ENCODE measurements around the gene MORN5. TPM values are rescaled to one million over a fixed set of nuclear protein-coding genes. Genes with fewer than 3 reads are reported as not detected.

MORN5 gene
- polyA plus RNA-seq, 1 donor from 2014 or later = not detected

- H3K36me3 Mint-ChIP-seq = no peaks in the 10 kb centered on the region
- H3K4me3 Mint-ChIP-seq = peak overlapping the region; percentile 38 to 84 (median 77)
- no peak overlapping the region for H3K27ac Mint-ChIP-seq
- no peaks in the 10 kb centered on the region for H3K9me3 Mint-ChIP-seq
- H3K4me1 Mint-ChIP-seq = no peaks in the 10 kb centered on the region
- peaks cover 38% of the 10 kb centered on the region for H3K27me3 Mint-ChIP-seq
Observed at GRCh38 chr9:122228191-122228567, 68.5 kb downstream of the MORN5 start.

GRCh38 chr9:122228568-122229484 lies 69.1 kb downstream of the MORN5 start, which contains the start of gene LHX6:
LHX6 (minus strand) TSS chr9:122228957; CDS start chr9:122228740, 217 bp downstream.
- Mint-ChIP-seq H3K36me3 (no peaks in the 10 kb centered on the region), H3K27ac (no peak within 1 kb of the TSS), H3K4me3 (peak within 1 kb of the TSS; percentile 38 to 84 (median 77))

GRCh38 chr9:122229485-122229837 lies 69.8 kb downstream of the MORN5 start:
- Mint-ChIP-seq H3K36me3 (no peaks in the 10 kb centered on the region), H3K4me3 (no peak overlapping the region), H3K27ac (no peak overlapping the region), H3K4me1 (no peaks in the 10 kb centered on the region), H3K9me3 (no peaks in the 10 kb centered on the region), H3K27me3 (peaks cover 29% of the 10 kb centered on the region)

More at GRCh38 chr9:122228568-122229484, 69.1 kb downstream of the MORN5 start, which contains the start of gene LHX6:
- Mint-ChIP-seq H3K4me1 (no peaks in the 10 kb centered on the region), H3K27me3 (peaks cover 32% of the 10 kb centered on the region), H3K9me3 (no peaks in the 10 kb centered on the region)

- no peak overlapping the region for H3K4me3 Mint-ChIP-seq
- no peaks in the 10 kb centered on the region for H3K9me3 Mint-ChIP-seq
- no peaks in the 10 kb centered on the region for H3K36me3 Mint-ChIP-seq
- no peak overlapping the region for H3K27ac Mint-ChIP-seq
- peaks cover 4% of the 10 kb centered on the region for H3K27me3 Mint-ChIP-seq
- no peaks in the 10 kb centered on the region for H3K4me1 Mint-ChIP-seq
Observed at GRCh38 chr9:122232796-122233306, 73.1 kb downstream of the MORN5 start.

GRCh38 chr9:122234022-122234748 lies 74.5 kb downstream of the MORN5 start:
- H3K4me1 Mint-ChIP-seq = no peaks in the 10 kb centered on the region
- no peak overlapping the region for H3K4me3 Mint-ChIP-seq
- H3K27me3 Mint-ChIP-seq = no peaks in the 10 kb centered on the region
- H3K9me3 Mint-ChIP-seq = no peaks in the 10 kb centered on the region
- no peak overlapping the region for H3K27ac Mint-ChIP-seq
- H3K36me3 Mint-ChIP-seq = peaks cover 2% of the 10 kb centered on the region

GRCh38 chr9:122236681-122237080 lies 77.0 kb downstream of the MORN5 start:
- Mint-ChIP-seq H3K4me1 (no peaks in the 10 kb centered on the region), H3K4me3 (no peak overlapping the region), H3K27me3 (no peaks in the 10 kb centered on the region), H3K27ac (no peak overlapping the region), H3K36me3 (peaks cover 5% of the 10 kb centered on the region), H3K9me3 (no peaks in the 10 kb centered on the region)

GRCh38 chr9:122239722-122240121 lies 80.0 kb downstream of the MORN5 start:
- no peak overlapping the region for H3K4me3 Mint-ChIP-seq
- peak overlapping the region in 1 of 3 donors; percentile 35 for H3K27ac Mint-ChIP-seq
- H3K4me1 Mint-ChIP-seq = no peaks in the 10 kb centered on the region
- no peaks in the 10 kb centered on the region for H3K27me3 Mint-ChIP-seq
- H3K9me3 Mint-ChIP-seq = no peaks in the 10 kb centered on the region
- H3K36me3 Mint-ChIP-seq = peaks cover 7% of the 10 kb centered on the region

- Mint-ChIP-seq H3K27ac (no peak overlapping the region), H3K4me1 (no peaks in the 10 kb centered on the region), H3K9me3 (no peaks in the 10 kb centered on the region), H3K36me3 (peaks cover 6% of the 10 kb centered on the region), H3K27me3 (no peaks in the 10 kb centered on the region), H3K4me3 (no peak overlapping the region)
Observed at GRCh38 chr9:122244349-122244748, 84.6 kb downstream of the MORN5 start.

GRCh38 chr9:122246666-122247065 lies 87.0 kb downstream of the MORN5 start:
- H3K27ac Mint-ChIP-seq = peak overlapping the region in 1 of 3 donors; percentile 43
- peaks cover 7% of the 10 kb centered on the region for H3K36me3 Mint-ChIP-seq
- peaks cover 0 to 3% (median 0%) of the 10 kb centered on the region in 3 donors for H3K4me1 Mint-ChIP-seq
- no peak overlapping the region for H3K4me3 Mint-ChIP-seq
- H3K27me3 Mint-ChIP-seq = no peaks in the 10 kb centered on the region
- H3K9me3 Mint-ChIP-seq = no peaks in the 10 kb centered on the region

- Mint-ChIP-seq H3K27me3 (no peaks in the 10 kb centered on the region), H3K4me3 (no peak overlapping the region), H3K27ac (no peak overlapping the region), H3K9me3 (no peaks in the 10 kb centered on the region), H3K36me3 (peaks cover 5% of the 10 kb centered on the region), H3K4me1 (peaks cover 0 to 3% (median 2%) of the 10 kb centered on the region in 3 donors)
Observed at GRCh38 chr9:122248448-122248865, 88.7 kb downstream of the MORN5 start.

Other genes with a start within 250 kb of the MORN5 start
- gene TTLL11, start 66.6 kb upstream of the MORN5 start, polyA plus RNA-seq = 6.0 TPM
- 73.0 TPM for gene NDUFA8, start 129 bp upstream of the MORN5 start, polyA plus RNA-seq
- not detected for gene LHX6, start 69.0 kb downstream of the MORN5 start, polyA plus RNA-seq
- 19.0 TPM for gene RBM18, start 104.9 kb downstream of the MORN5 start, polyA plus RNA-seq
- 26.2 TPM for gene MRRF, start 105.0 kb downstream of the MORN5 start, polyA plus RNA-seq
- gene PTGS1, start 211.1 kb downstream of the MORN5 start, polyA plus RNA-seq = 17.5 TPM

Measured in IgD-negative memory B cell (primary cell).